GM12878 (cell line): ENCODE measurements around the gene BTBD9. TPM values are rescaled to one million over a fixed set of nuclear protein-coding genes. Genes with fewer than 3 reads are reported as not detected.
"Not testable (repeated sequence)": the region's sequence is repeated elsewhere in the genome, so short reads cannot be mapped to it uniquely, and the experiment has no call there.

ENCODE experiments used
- ATAC-seq: fragments of 200-7000 bp; cut with Tn5 transposase; 3 replicates; pipeline ENCODE4 v1.9.1; 2020; ENCODE audit warnings: mild to moderate bottlenecking, moderate library complexity
- BruUV-seq: library from RNA; stranded (reverse); fragments of 400-500 nt; replicated peaks from 2 replicates; lab custom pipeline; 2021; lab: Mats Ljungman, UMichigan
- CTCF ChIA-PET: fragments of 300-600 bp; sonication (Branson Sonifier 250); formaldehyde crosslinking; extraction: SDS; loops from one replicate; lab custom pipeline; 2021; ENCODE audit warnings: inconsistent platforms; lab: Yijun Ruan, JAX
- POLR2A ChIA-PET: fragments of 350-600 bp; formaldehyde crosslinking; extraction: SDS; loops from one replicate; lab custom pipeline; 2021; ENCODE audit warnings: inconsistent platforms; lab: Charles Lee
- RAD21 ChIA-PET: fragments of 300-600 bp; sonication (Branson Sonifier 250); formaldehyde crosslinking; loops from one replicate; lab custom pipeline; 2023; ENCODE audit warnings: antibody characterized with exemption; ENCODE audit not compliant: unreplicated experiment; lab: Charles Lee
- SMC1A ChIA-PET: fragments of 300-600 bp; sonication (Branson Sonifier 250); formaldehyde crosslinking; loops from one replicate; lab custom pipeline; 2023; ENCODE audit not compliant: unreplicated experiment, uncharacterized antibody; lab: Charles Lee
- DNase-seq: peaks from one replicate; pipeline ENCODE4 v3.0.0-alpha.2; 2011; ENCODE audit warnings: low read depth, low spot score
- FAIRE-seq: peaks from 3 replicates; lab custom pipeline; 2011; peaks lifted over from hg19 to GRCh38; lab: Jason Lieb, UNC
- H2AFZ ChIP-seq: 2 replicates; pipeline ENCODE4 v1.6.0; 2011; ENCODE audit warnings: low read depth, low read length, control low read depth; ENCODE audit not compliant: control insufficient read depth
- H3K27ac ChIP-seq: 2 replicates; pipeline ENCODE4 v1.5.1; 2011; ENCODE audit warnings: control low read depth; ENCODE audit not compliant: control insufficient read depth, insufficient read depth
- H3K27me3 ChIP-seq, 2 experiments: replicated peaks in 1 of 2; 2 replicates each; pipeline versions ENCODE4 v1.6.0 to v1.6.1; 2011; ENCODE audit warnings: low read length in 1 of 2; ENCODE audit not compliant: control insufficient read depth in 2 of 2, insufficient read depth in 2 of 2
- H3K36me3 ChIP-seq, 2 experiments: 2 replicates each; pipeline ENCODE4 v1.5.1; 2011; ENCODE audit warnings: low read length in 1 of 2; ENCODE audit not compliant: control insufficient read depth in 2 of 2, insufficient read depth in 2 of 2
- H3K4me1 ChIP-seq: 2 replicates; pipeline ENCODE4 v1.6.1; 2011; ENCODE audit warnings: mild to moderate bottlenecking, low read length, moderate library complexity, mixed read lengths; ENCODE audit not compliant: control insufficient read depth, insufficient read depth
- H3K4me2 ChIP-seq: 2 replicates; pipeline ENCODE4 v1.6.0; 2011; ENCODE audit warnings: control low read depth; ENCODE audit not compliant: control insufficient read depth, insufficient read depth
- H3K4me3 ChIP-seq: fragments of 200-600 bp; sonication (generic); 2 replicates; pipeline ENCODE4 v1.5.1; 2016
- H3K79me2 ChIP-seq: 2 replicates; pipeline ENCODE4 v1.6.0; 2011; ENCODE audit warnings: low read length; ENCODE audit not compliant: control insufficient read depth, insufficient read depth
- H3K9ac ChIP-seq: 2 replicates; pipeline ENCODE4 v1.8.0; 2011; ENCODE audit warnings: low read length, control low read depth, mixed read lengths; ENCODE audit not compliant: control insufficient read depth, insufficient read depth
- H3K9me3 ChIP-seq: replicated peaks from 3 replicates; pipeline ENCODE4 v1.5.1; 2011; ENCODE audit warnings: mild to moderate bottlenecking, low read length; ENCODE audit not compliant: control insufficient read depth, insufficient read depth
- H4K20me1 ChIP-seq: 2 replicates; pipeline ENCODE4 v1.6.0; 2011; ENCODE audit not compliant: control insufficient read depth, insufficient read depth
- ATF7 ChIP-seq: fragments of 450-650 bp; IDR thresholded peaks from 2 replicates; pipeline ENCODE4 v1.6.1; 2016; ENCODE audit warnings: low read depth, mild to moderate bottlenecking
- CHD2 ChIP-seq: IDR thresholded peaks from 2 replicates; pipeline ENCODE4 v1.6.1; 2011; ENCODE audit warnings: low read depth, low read length, improper control_type of control experiment, borderline replicate concordance
- NR2C1 ChIP-seq: fragments of 450-650 bp; IDR thresholded peaks from 2 replicates; pipeline ENCODE4 v1.6.1; 2017; ENCODE audit warnings: antibody characterized with exemption, mild to moderate bottlenecking, moderate library complexity
- WGBS: methylation state at CpG from one replicate; pipeline ENCODE4 v1.1.6; 2016; ENCODE audit warnings: low lambda C conversion rate; ENCODE audit not compliant: insufficient replicate concordance, insufficient coverage; ENCODE audit errors: missing lambda C conversion rate; 5-methylcytosine and 5-hydroxymethylcytosine counted together
- in situ Hi-C: fragments of 300-500 bp; cut with MboI; formaldehyde crosslinking; loops from 9 replicates; pipeline ENCODE4 v1.14.3; 2018; ENCODE audit warnings: mixed read lengths
- intact Hi-C: fragments of 100-400 bp; cut with micrococcal nuclease; formaldehyde crosslinking; loops from one replicate; pipeline ENCODE4 v1.14.2; 2022; ENCODE audit not compliant: unreplicated experiment
- polyA plus RNA-seq, 11 experiments: library from polyadenylated mRNA; depleted of rRNA in 4 of 11; unstranded in 6 of 11; stranded (reverse) in 5 of 11; fragments of >200 nt; fragmentation: Nextera tagmentation in 4 of 11; fragmentation: Illumina TruSeq in 1 of 11; extraction: Ambion mirVana in 4 of 11; extraction: Trizol in 1 of 11; gene quantifications; 1 replicate in 1 of 11; 2 replicates in 10 of 11; pipeline versions ENCODE4 v1.2.1 to v1.2.3, GENCODE V29; 2011 to 2016; ENCODE audit warnings: inconsistent platforms in 2 of 11, missing spikeins in 2 of 11, low read depth in 1 of 11
- total RNA-seq, 4 experiments: library from RNA; depleted of rRNA in 3 of 4; stranded (reverse); fragments of >200 nt in 3 of 4; fragmentation: Illumina TruSeq in 1 of 4; extraction: Trizol in 1 of 4; gene quantifications; 2 replicates each; pipeline versions ENCODE4 v1.2.1 to v1.2.3, GENCODE V29; 2013 to 2021
- TF ChIP-seq, protein P1 (sequence below): IDR thresholded peaks from 2 replicates; pipeline ENCODE4 v1.6.1; 2012; ENCODE audit warnings: mild to moderate bottlenecking, low read depth, low read length
- TF ChIP-seq, protein P2 (sequence below): fragments of 450-650 bp; IDR thresholded peaks from 2 replicates; pipeline ENCODE4 v1.6.1; 2017; ENCODE audit warnings: mild to moderate bottlenecking, low read depth, inconsistent platforms; ENCODE audit not compliant: poor library complexity, severe bottlenecking

Gene BTBD9
- total and polyA plus RNA-seq, 10 of the 15 experiments (the other 5 are each of a cell fraction or from before 2014, with no cell fraction given) = 0.22 to 8.6 (median 4.6) TPM

DNA sequence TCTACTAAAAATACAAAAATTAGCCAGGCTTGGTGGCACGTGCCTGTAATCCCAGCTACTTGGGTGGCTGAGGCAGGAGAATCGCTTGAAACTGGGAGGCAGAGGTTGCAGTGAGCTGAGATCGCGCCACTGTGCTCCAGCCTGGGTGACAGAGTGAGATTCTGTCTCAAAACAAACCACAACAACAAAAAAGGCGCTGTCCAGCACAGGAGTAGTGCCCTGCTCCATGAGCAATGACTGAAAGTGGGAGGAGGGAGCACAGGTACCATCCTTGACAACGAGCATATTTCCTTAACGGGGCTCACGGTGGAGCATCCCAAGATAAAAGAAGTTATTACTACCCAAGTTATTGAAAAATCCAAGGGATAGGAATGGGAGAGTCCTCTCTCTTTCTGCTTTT lies 291.9 kb downstream of the BTBD9 start:
- TF ChIP-seq, protein P1, sequence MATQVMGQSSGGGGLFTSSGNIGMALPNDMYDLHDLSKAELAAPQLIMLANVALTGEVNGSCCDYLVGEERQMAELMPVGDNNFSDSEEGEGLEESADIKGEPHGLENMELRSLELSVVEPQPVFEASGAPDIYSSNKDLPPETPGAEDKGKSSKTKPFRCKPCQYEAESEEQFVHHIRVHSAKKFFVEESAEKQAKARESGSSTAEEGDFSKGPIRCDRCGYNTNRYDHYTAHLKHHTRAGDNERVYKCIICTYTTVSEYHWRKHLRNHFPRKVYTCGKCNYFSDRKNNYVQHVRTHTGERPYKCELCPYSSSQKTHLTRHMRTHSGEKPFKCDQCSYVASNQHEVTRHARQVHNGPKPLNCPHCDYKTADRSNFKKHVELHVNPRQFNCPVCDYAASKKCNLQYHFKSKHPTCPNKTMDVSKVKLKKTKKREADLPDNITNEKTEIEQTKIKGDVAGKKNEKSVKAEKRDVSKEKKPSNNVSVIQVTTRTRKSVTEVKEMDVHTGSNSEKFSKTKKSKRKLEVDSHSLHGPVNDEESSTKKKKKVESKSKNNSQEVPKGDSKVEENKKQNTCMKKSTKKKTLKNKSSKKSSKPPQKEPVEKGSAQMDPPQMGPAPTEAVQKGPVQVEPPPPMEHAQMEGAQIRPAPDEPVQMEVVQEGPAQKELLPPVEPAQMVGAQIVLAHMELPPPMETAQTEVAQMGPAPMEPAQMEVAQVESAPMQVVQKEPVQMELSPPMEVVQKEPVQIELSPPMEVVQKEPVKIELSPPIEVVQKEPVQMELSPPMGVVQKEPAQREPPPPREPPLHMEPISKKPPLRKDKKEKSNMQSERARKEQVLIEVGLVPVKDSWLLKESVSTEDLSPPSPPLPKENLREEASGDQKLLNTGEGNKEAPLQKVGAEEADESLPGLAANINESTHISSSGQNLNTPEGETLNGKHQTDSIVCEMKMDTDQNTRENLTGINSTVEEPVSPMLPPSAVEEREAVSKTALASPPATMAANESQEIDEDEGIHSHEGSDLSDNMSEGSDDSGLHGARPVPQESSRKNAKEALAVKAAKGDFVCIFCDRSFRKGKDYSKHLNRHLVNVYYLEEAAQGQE = peak; percentile 67
- H3K9ac ChIP-seq, POLR2A ChIA-PET, H3K4me1 ChIP-seq, in situ Hi-C loops, FAIRE-seq, RAD21 ChIA-PET, H3K4me3 ChIP-seq, SMC1A ChIA-PET, BruUV-seq, H2AFZ ChIP-seq, ATAC-seq, H3K4me2 ChIP-seq, H3K9me3 ChIP-seq, H3K79me2 ChIP-seq, CTCF ChIA-PET, H4K20me1 ChIP-seq, H3K27me3 ChIP-seq, H3K27ac ChIP-seq, DNase-seq, intact Hi-C loops, H3K36me3 ChIP-seq: not testable (repeated sequence)
- 97% methylated on average over 8 of the region's 8 CpGs for WGBS

DNA sequence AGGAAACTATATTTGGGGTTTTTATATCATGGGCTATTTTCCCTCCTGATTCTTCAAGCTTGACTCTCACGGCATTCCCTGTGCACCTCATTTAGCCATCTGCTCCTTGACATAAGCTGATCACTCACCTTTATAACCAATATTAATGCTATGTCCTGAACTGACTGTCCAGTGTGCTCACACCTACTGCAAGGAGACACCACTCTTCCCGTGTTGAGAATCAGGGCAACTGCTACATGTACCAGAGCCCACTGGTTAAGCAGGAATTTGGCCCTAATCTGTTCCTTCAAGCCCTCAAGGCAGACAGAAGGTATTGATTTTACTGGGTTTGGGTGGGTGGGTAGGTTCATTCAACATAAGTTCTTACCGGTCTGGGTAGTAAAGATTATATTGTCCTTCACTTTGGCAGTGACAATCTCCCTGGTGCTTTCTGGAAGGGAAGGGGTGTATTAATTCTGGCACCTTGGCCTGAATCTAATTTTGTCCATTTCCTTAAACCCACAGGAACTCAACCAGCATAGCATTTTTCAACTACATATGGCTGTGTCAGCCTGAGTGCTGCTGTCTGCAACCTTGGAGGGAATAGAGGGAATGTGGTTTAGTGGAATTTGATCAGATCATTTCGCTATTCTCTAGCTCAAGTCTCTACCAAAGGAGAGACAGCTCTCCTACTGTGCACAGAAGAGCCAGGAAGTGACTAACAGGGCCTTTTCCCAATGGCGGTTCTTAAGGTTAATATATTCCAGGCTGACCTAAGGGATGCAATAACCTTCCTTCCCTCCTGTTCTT lies 293.2 kb downstream of the BTBD9 start:
- H3K4me3 ChIP-seq = no peak overlapping the region
- POLR2A ChIA-PET = no interaction called here
- SMC1A ChIA-PET = no interaction called here
- ATAC-seq (no peak), DNase-seq (no peak), FAIRE-seq (no peak)
- 93% methylated on average over 5 of the region's 5 CpGs for WGBS
- in situ Hi-C loops (no loop called here), intact Hi-C loops (no loop called here)
- CTCF ChIA-PET = no interaction called here
- no peaks in the 10 kb centered on the region for H3K36me3 ChIP-seq
- no peaks in the 10 kb centered on the region for H3K4me1 ChIP-seq
- RAD21 ChIA-PET = no interaction called here
- H3K9me3 ChIP-seq = no peaks in the 10 kb centered on the region
- H4K20me1 ChIP-seq = no peaks in the 10 kb centered on the region
- no peaks in the 10 kb centered on the region for H3K79me2 ChIP-seq
- no peak overlapping the region for H3K4me2 ChIP-seq
- no peak overlapping the region for H3K27ac ChIP-seq
- no peak overlapping the region for H3K9ac ChIP-seq
- no TSS peak for BruUV-seq
- no peaks in the 10 kb centered on the region for H3K27me3 ChIP-seq
- H2AFZ ChIP-seq = no peak overlapping the region
- no peak for TF ChIP-seq NR2C1
- TF ChIP-seq, protein P2, sequence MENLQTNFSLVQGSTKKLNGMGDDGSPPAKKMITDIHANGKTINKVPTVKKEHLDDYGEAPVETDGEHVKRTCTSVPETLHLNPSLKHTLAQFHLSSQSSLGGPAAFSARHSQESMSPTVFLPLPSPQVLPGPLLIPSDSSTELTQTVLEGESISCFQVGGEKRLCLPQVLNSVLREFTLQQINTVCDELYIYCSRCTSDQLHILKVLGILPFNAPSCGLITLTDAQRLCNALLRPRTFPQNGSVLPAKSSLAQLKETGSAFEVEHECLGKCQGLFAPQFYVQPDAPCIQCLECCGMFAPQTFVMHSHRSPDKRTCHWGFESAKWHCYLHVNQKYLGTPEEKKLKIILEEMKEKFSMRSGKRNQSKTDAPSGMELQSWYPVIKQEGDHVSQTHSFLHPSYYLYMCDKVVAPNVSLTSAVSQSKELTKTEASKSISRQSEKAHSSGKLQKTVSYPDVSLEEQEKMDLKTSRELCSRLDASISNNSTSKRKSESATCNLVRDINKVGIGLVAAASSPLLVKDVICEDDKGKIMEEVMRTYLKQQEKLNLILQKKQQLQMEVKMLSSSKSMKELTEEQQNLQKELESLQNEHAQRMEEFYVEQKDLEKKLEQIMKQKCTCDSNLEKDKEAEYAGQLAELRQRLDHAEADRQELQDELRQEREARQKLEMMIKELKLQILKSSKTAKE = no peak
- TF ChIP-seq ATF7 = no peak
- no peak for TF ChIP-seq CHD2
